Activated CD4-positive, alpha-beta T cell treated with anti-CD3 and anti-CD28 coated beads for 36 hours (primary cell): ENCODE results near the gene FBXO9. TPM values are rescaled to one million over a fixed set of nuclear protein-coding genes. Genes with fewer than 3 reads are reported as not detected.

Experiments
- ATAC-seq: fragments of 200-7000 bp; cut with Tn5 transposase; one replicate; pipeline ENCODE4 v1.10.0; 2021; ENCODE audit warnings: mild to moderate bottlenecking, moderate library complexity
- CTCF ChIA-PET: fragments of 350-600 bp; sonication (Branson Sonifier 250); formaldehyde crosslinking; loops from one replicate; lab custom pipeline; 2021; ENCODE audit warnings: antibody characterized with exemption; lab: Charles Lee
- POLR2A ChIA-PET: fragments of 350-600 bp; sonication (Branson Sonifier 250); formaldehyde crosslinking; loops from one replicate; lab custom pipeline; 2021; ENCODE audit warnings: antibody characterized with exemption, inconsistent platforms; lab: Charles Lee
- DNase-seq: peaks from one replicate; pipeline ENCODE4 v3.0.0-alpha.2; 2020
- H3K27ac Mint-ChIP-seq: one replicate; pipeline ENCODE4 v1.8.0; 2021; ENCODE audit warnings: mixed read lengths
- H3K27me3 Mint-ChIP-seq: one replicate; pipeline ENCODE4 v1.8.0; 2021; ENCODE audit warnings: mixed read lengths
- H3K36me3 Mint-ChIP-seq: one replicate; pipeline ENCODE4 v1.8.0; 2021; ENCODE audit warnings: low read depth, mixed read lengths
- H3K4me1 Mint-ChIP-seq: one replicate; pipeline ENCODE4 v1.8.0; 2021; ENCODE audit warnings: mixed read lengths
- H3K4me3 Mint-ChIP-seq: one replicate; pipeline ENCODE4 v1.8.0; 2021; ENCODE audit warnings: mild to moderate bottlenecking, moderate library complexity, mixed read lengths
- H3K9me3 Mint-ChIP-seq: one replicate; pipeline ENCODE4 v1.8.0; 2021; ENCODE audit warnings: low read depth, mixed read lengths
- intact Hi-C, 2 experiments: fragments of 100-400 bp; cut with DNase I in 1 of 2; cut with micrococcal nuclease in 1 of 2; formaldehyde crosslinking; loops; one replicate each; pipeline versions ENCODE4 v1.14.2 to v1.15.1; 2022 to 2024; cut with DNase I, micrococcal nuclease
- total RNA-seq, 2 experiments: library from RNA; stranded (reverse); gene quantifications; one replicate each; pipeline ENCODE4 v1.2.3, GENCODE V29; 2021

FBXO9 gene
- total RNA-seq: 10 to 100 TPM; 51.2 to 58.7 TPM

- peak within 1 kb of the TSS; percentile 97 for H3K4me3 Mint-ChIP-seq
- ATAC-seq (peak; percentile 57), DNase-seq (peak; percentile 82)
- H3K27ac Mint-ChIP-seq: peak within 1 kb of the TSS; percentile 100
- ChIA-PET CTCF (interaction anchor here (0.6 to 1.5 kb wide), 6 partner anchors 8 to 908 kb away, joined by 3 to 7 read pairs (median 4); no protein-coding TSS in a partner anchor), POLR2A (interaction anchor here (0.5 to 1.1 kb wide), 4 partner anchors 72 to 171 kb away, joined by 3 read pairs; no protein-coding TSS in a partner anchor)
- peaks cover 51% of the 10 kb centered on the region for H3K4me1 Mint-ChIP-seq
- intact Hi-C loops: loop anchor here (2.0 to 5.0 kb wide), 6 partner anchors 183 to 781 kb away; partner anchors contain the start of genes GCLC (in 2 of the 2), MCM3 (in 2 of the 2), EFHC1 (in 1 of the 2) and ELOVL5 (in 1 of the 2)
- no peaks in the 10 kb centered on the region for H3K9me3 Mint-ChIP-seq
- H3K36me3 Mint-ChIP-seq: peaks cover 9% of the 10 kb centered on the region
- H3K27me3 Mint-ChIP-seq: no peaks in the 10 kb centered on the region
These were observed at the start of gene FBXO9 for GRCh38 chr6:53065266-53066076. Gene FBXO9 (plus strand): TSS chr6:53065404. CDS start chr6:53065790, 386 bp downstream.

- no peaks in the 10 kb centered on the region for H3K9me3 Mint-ChIP-seq
- DNase-seq: no peak
- no peak overlapping the region for H3K27ac Mint-ChIP-seq
- H3K36me3 Mint-ChIP-seq: peaks cover 24% of the 10 kb centered on the region
- no peaks in the 10 kb centered on the region for H3K27me3 Mint-ChIP-seq
- intact Hi-C loops: no loop called here
- H3K4me3 Mint-ChIP-seq: no peak overlapping the region
- CTCF ChIA-PET: no interaction called here
- peaks cover 3% of the 10 kb centered on the region for H3K4me1 Mint-ChIP-seq
- no peak for ATAC-seq
- POLR2A ChIA-PET: no interaction called here
These were observed 49.7 kb upstream of the FBXO9 start for GRCh38 chr6:53015486-53015885.

- POLR2A ChIA-PET: interaction anchor here (0.7 kb wide), 1 partner anchor 422 kb away, joined by 3 read pairs; no protein-coding TSS in a partner anchor
- peaks cover 15% of the 10 kb centered on the region for H3K36me3 Mint-ChIP-seq
These were observed 46.8 kb upstream of the FBXO9 start for GRCh38 chr6:53018446-53018845.

GRCh38 chr6:53020005-53020744 is 45.0 kb upstream of the FBXO9 start:
- POLR2A ChIA-PET: no interaction called here
- no peaks in the 10 kb centered on the region for H3K27me3 Mint-ChIP-seq
- DNase-seq: no peak
- no peaks in the 10 kb centered on the region for H3K9me3 Mint-ChIP-seq
- no peak overlapping the region for H3K4me3 Mint-ChIP-seq
- H3K4me1 Mint-ChIP-seq: peaks cover 7% of the 10 kb centered on the region
- peak; percentile 61 for ATAC-seq
- peaks cover 14% of the 10 kb centered on the region for H3K36me3 Mint-ChIP-seq
- CTCF ChIA-PET: interaction anchor here (0.6 kb wide), 1 partner anchor 228 kb away, joined by 3 read pairs; no protein-coding TSS in a partner anchor
- H3K27ac Mint-ChIP-seq: no peak overlapping the region
- intact Hi-C loops: no loop called here

More at GRCh38 chr6:53018446-53018845, 46.8 kb upstream of the FBXO9 start:
- Mint-ChIP-seq H3K27me3 (no peaks in the 10 kb centered on the region), H3K9me3 (no peaks in the 10 kb centered on the region), H3K27ac (no peak overlapping the region), H3K4me1 (peaks cover 7% of the 10 kb centered on the region), H3K4me3 (no peak overlapping the region)
- intact Hi-C loops: no loop called here
- no peak for DNase-seq
- CTCF ChIA-PET: no interaction called here
- no peak for ATAC-seq

- DNase-seq (no peak), ATAC-seq (no peak)
- Mint-ChIP-seq H3K4me3 (no peak overlapping the region), H3K27me3 (no peaks in the 10 kb centered on the region), H3K36me3 (peaks cover 11% of the 10 kb centered on the region), H3K9me3 (no peaks in the 10 kb centered on the region), H3K27ac (no peak overlapping the region), H3K4me1 (peaks cover 19% of the 10 kb centered on the region)
- POLR2A ChIA-PET: no interaction called here
- CTCF ChIA-PET: no interaction called here
- intact Hi-C loops: no loop called here
These were observed 41.9 kb upstream of the FBXO9 start for GRCh38 chr6:53023323-53023722.

GRCh38 chr6:53026526-53026925 is 38.7 kb upstream of the FBXO9 start:
- H3K27ac Mint-ChIP-seq: peak overlapping the region; percentile 63
- peaks cover 22% of the 10 kb centered on the region for H3K4me1 Mint-ChIP-seq
- ATAC-seq: peak; percentile 44
- ChIA-PET POLR2A (no interaction called here), CTCF (no interaction called here)
- H3K27me3 Mint-ChIP-seq: no peaks in the 10 kb centered on the region
- no peaks in the 10 kb centered on the region for H3K9me3 Mint-ChIP-seq
- no peak overlapping the region for H3K4me3 Mint-ChIP-seq
- DNase-seq: no peak
- peaks cover 12% of the 10 kb centered on the region for H3K36me3 Mint-ChIP-seq
- intact Hi-C loops: no loop called here

- Mint-ChIP-seq H3K27me3 (no peaks in the 10 kb centered on the region), H3K36me3 (peaks cover 12% of the 10 kb centered on the region), H3K9me3 (no peaks in the 10 kb centered on the region), H3K4me3 (no peak overlapping the region), H3K27ac (no peak overlapping the region), H3K4me1 (peaks cover 22% of the 10 kb centered on the region)
- intact Hi-C loops: no loop called here
- no peak for ATAC-seq
- DNase-seq: no peak
- ChIA-PET CTCF (no interaction called here), POLR2A (no interaction called here)
These were observed 38.0 kb upstream of the FBXO9 start for GRCh38 chr6:53027131-53027718.

- POLR2A ChIA-PET: no interaction called here
- H3K4me1 Mint-ChIP-seq: peaks cover 22% of the 10 kb centered on the region
- H3K9me3 Mint-ChIP-seq: no peaks in the 10 kb centered on the region
These were observed 36.7 kb upstream of the FBXO9 start for GRCh38 chr6:53028467-53028866.

GRCh38 chr6:53029257-53029656 is 35.9 kb upstream of the FBXO9 start:
- H3K27ac Mint-ChIP-seq: peak overlapping the region; percentile 43

More at GRCh38 chr6:53028467-53028866, 36.7 kb upstream of the FBXO9 start:
- Mint-ChIP-seq H3K36me3 (peaks cover 12% of the 10 kb centered on the region), H3K27me3 (no peaks in the 10 kb centered on the region), H3K4me3 (no peak overlapping the region), H3K27ac (no peak overlapping the region)
- DNase-seq (no peak), ATAC-seq (no peak)
- CTCF ChIA-PET: no interaction called here
- intact Hi-C loops: no loop called here

GRCh38 chr6:53029761-53030160 is 35.4 kb upstream of the FBXO9 start:
- no peak for DNase-seq
- Mint-ChIP-seq H3K36me3 (peaks cover 16% of the 10 kb centered on the region), H3K27ac (no peak overlapping the region), H3K4me3 (no peak overlapping the region), H3K27me3 (no peaks in the 10 kb centered on the region), H3K4me1 (peaks cover 22% of the 10 kb centered on the region), H3K9me3 (no peaks in the 10 kb centered on the region)
- CTCF ChIA-PET: interaction anchor here (1.0 to 1.4 kb wide), 2 partner anchors 44 to 191 kb away, joined by 3 read pairs; no protein-coding TSS in a partner anchor
- no peak for ATAC-seq
- intact Hi-C loops: no loop called here
- POLR2A ChIA-PET: no interaction called here

More at GRCh38 chr6:53029257-53029656, 35.9 kb upstream of the FBXO9 start:
- ChIA-PET POLR2A (no interaction called here), CTCF (interaction anchor here (1.0 to 1.4 kb wide), 2 partner anchors 44 to 190 kb away, joined by 3 read pairs; no protein-coding TSS in a partner anchor)
- Mint-ChIP-seq H3K36me3 (peaks cover 12% of the 10 kb centered on the region), H3K27me3 (no peaks in the 10 kb centered on the region), H3K4me1 (peaks cover 22% of the 10 kb centered on the region), H3K4me3 (no peak overlapping the region), H3K9me3 (no peaks in the 10 kb centered on the region)
- DNase-seq (no peak), ATAC-seq (peak; percentile 85)
- intact Hi-C loops: no loop called here

- intact Hi-C loops: no loop called here
- ChIA-PET POLR2A (no interaction called here), CTCF (interaction anchor here (1.1 kb wide), 1 partner anchor 11 kb away, joined by 3 read pairs; no protein-coding TSS in a partner anchor)
- DNase-seq: no peak
- peaks cover 14% of the 10 kb centered on the region for H3K36me3 Mint-ChIP-seq
- H3K4me3 Mint-ChIP-seq: no peak overlapping the region
- H3K9me3 Mint-ChIP-seq: no peaks in the 10 kb centered on the region
- no peaks in the 10 kb centered on the region for H3K27me3 Mint-ChIP-seq
- peaks cover 22% of the 10 kb centered on the region for H3K4me1 Mint-ChIP-seq
- ATAC-seq: no peak
- no peak overlapping the region for H3K27ac Mint-ChIP-seq
These were observed 33.9 kb upstream of the FBXO9 start for GRCh38 chr6:53031281-53031680.
